Ascending aorta (tissue), 2 donors: ENCODE results near the gene INPP5A. TPM values are rescaled to one million over a fixed set of nuclear protein-coding genes. Genes with fewer than 3 reads are reported as not detected.

Source experiments
- DNase-seq, 2 donors: peaks; one replicate each; pipeline ENCODE4 v3.0.0-alpha.2; 2019; ENCODE audit warnings: low spot score in 2 of 2
- H3K27ac ChIP-seq, 2 donors: fragments of 200-600 bp; sonication (generic); one replicate each; pipeline ENCODE4 v1.5.1; 2016 to 2017; ENCODE audit warnings: mild to moderate bottlenecking in 1 of 2
- H3K27me3 ChIP-seq: fragments of 200-600 bp; sonication (generic); one replicate; pipeline ENCODE4 v1.5.1; 2017
- H3K36me3 ChIP-seq, 2 donors: fragments of 200-600 bp; sonication (generic); one replicate each; pipeline ENCODE4 v1.5.1; 2016
- H3K4me1 ChIP-seq, 2 donors: fragments of 200-600 bp; sonication (generic); one replicate each; pipeline ENCODE4 v1.5.1; 2016 to 2017; ENCODE audit warnings: mild to moderate bottlenecking in 1 of 2
- H3K4me3 ChIP-seq, 2 donors: fragments of 200-600 bp; sonication (generic); one replicate each; pipeline ENCODE4 v1.5.1; 2016 to 2017; ENCODE audit warnings: mild to moderate bottlenecking in 1 of 2
- H3K9me3 ChIP-seq, 2 donors: fragments of 200-600 bp; sonication (generic); one replicate each; pipeline ENCODE4 v1.5.1; 2016
- CTCF ChIP-seq, 3 experiments: fragments of 200-600 bp in 2 of 3; fragments of 450-650 bp in 1 of 3; sonication (generic) in 2 of 3; IDR thresholded peaks; one replicate each; pipeline ENCODE4 v1.5.1; 2016 to 2019; ENCODE audit warnings: antibody characterized with exemption in 3 of 3, mild to moderate bottlenecking in 1 of 3, moderate library complexity in 1 of 3
- intact Hi-C: fragments of 100-400 bp; cut with DNase I; formaldehyde crosslinking; loops from one replicate; pipeline ENCODE4 v1.15.1; 2023
- total RNA-seq: library from RNA; depleted of rRNA; stranded (reverse); fragments of >200 nt; gene quantifications from one replicate; pipeline ENCODE4 v1.1.0, GENCODE V29; 2016

The INPP5A gene
- total RNA-seq, 1 donor from 2014 or later, result 81.2 TPM

- intact Hi-C loops, result no loop called here
- TF ChIP-seq CTCF (IDR thresholded peaks at IDR 0.05), result no peak
- Histone ChIP-seq H3K27ac (no peak overlapping the region), H3K4me1 (peaks cover 0 to 5% of the 10 kb centered on the region in 2 donors), H3K27me3 (no peaks in the 10 kb centered on the region), H3K9me3 (no peaks in the 10 kb centered on the region), H3K36me3 (no peaks in the 10 kb centered on the region), H3K4me3 (no peak overlapping the region)
- DNase-seq, result no peak
Measured at GRCh38 chr10:132554991-132555647, 17.5 kb downstream of the INPP5A start.

GRCh38 chr10:132555648-132556575, 18.3 kb downstream of the INPP5A start:
- no peak for TF ChIP-seq CTCF (IDR thresholded peaks at IDR 0.05)
- intact Hi-C loops, result no loop called here
- Histone ChIP-seq H3K4me3 (no peak overlapping the region), H3K9me3 (no peaks in the 10 kb centered on the region), H3K27ac (no peak overlapping the region), H3K27me3 (no peaks in the 10 kb centered on the region), H3K4me1 (peaks cover 0 to 4% of the 10 kb centered on the region in 2 donors), H3K36me3 (no peaks in the 10 kb centered on the region)
- DNase-seq, result no peak

- no peaks in the 10 kb centered on the region for H3K9me3 ChIP-seq
- H3K27ac ChIP-seq, result no peak overlapping the region
- no peaks in the 10 kb centered on the region for H3K36me3 ChIP-seq
- DNase-seq, result no peak
- peaks cover 0 to 4% of the 10 kb centered on the region in 2 donors for H3K4me1 ChIP-seq
- no peaks in the 10 kb centered on the region for H3K27me3 ChIP-seq
- H3K4me3 ChIP-seq, result no peak overlapping the region
- no peak for TF ChIP-seq CTCF (IDR thresholded peaks at IDR 0.05)
- intact Hi-C loops, result no loop called here
Measured at GRCh38 chr10:132556994-132557441, 19.4 kb downstream of the INPP5A start.

GRCh38 chr10:132557696-132558515, 20.3 kb downstream of the INPP5A start:
- DNase-seq, result no peak
- Histone ChIP-seq H3K27me3 (no peaks in the 10 kb centered on the region), H3K4me3 (no peak overlapping the region), H3K9me3 (no peaks in the 10 kb centered on the region), H3K27ac (no peak overlapping the region), H3K4me1 (peaks cover 0 to 4% of the 10 kb centered on the region in 2 donors), H3K36me3 (no peaks in the 10 kb centered on the region)
- intact Hi-C loops, result no loop called here
- no peak for TF ChIP-seq CTCF (IDR thresholded peaks at IDR 0.05)
